Astrocyte of the cerebellum (primary cell): ENCODE measurements around the gene ZNF366.

Source experiments
- DNase-seq: peaks from one replicate; pipeline ENCODE4 v3.0.0-alpha.2; 2011; ENCODE audit warnings: low read depth
- H3K4me3 ChIP-seq: 2 replicates; pipeline ENCODE4 v1.5.1; 2011; ENCODE audit warnings: mild to moderate bottlenecking, low read depth, low read length, moderate library complexity
- CTCF ChIP-seq: IDR thresholded peaks from 2 replicates; pipeline ENCODE4 v1.5.1; 2012; ENCODE audit warnings: low read length, low read depth, moderate library complexity, mild to moderate bottlenecking; ENCODE audit errors: missing control alignments
- in situ Hi-C: cut with HindIII; loops from 2 replicates; pipeline ENCODE4 v1.10.0; 2017; ENCODE audit warnings: low sequenced_read_pairs

Gene ZNF366

GRCh38 chr5:72508241-72509170 is 1.3 kb upstream of the ZNF366 start:
- in situ Hi-C loops = no loop called here
- no peak overlapping the region for H3K4me3 ChIP-seq
- no peak for TF ChIP-seq CTCF
- no peak for DNase-seq

GRCh38 chr5:72507907-72508238 is 663 bp upstream of the ZNF366 start:
- no peak for DNase-seq
- no peak overlapping the region for H3K4me3 ChIP-seq
- TF ChIP-seq CTCF = no peak

GRCh38 chr5:72506158-72506549 is 1.1 kb downstream of the ZNF366 start:
- DNase-seq = no peak
- H3K4me3 ChIP-seq = no peak overlapping the region
- TF ChIP-seq CTCF = no peak
- in situ Hi-C loops = no loop called here

More at GRCh38 chr5:72507907-72508238, 663 bp upstream of the ZNF366 start:
- in situ Hi-C loops = no loop called here

GRCh38 chr5:72505539-72506157 is 1.6 kb downstream of the ZNF366 start:
- TF ChIP-seq CTCF = no peak
- in situ Hi-C loops = no loop called here
- no peak overlapping the region for H3K4me3 ChIP-seq
- no peak for DNase-seq

- in situ Hi-C loops = no loop called here
- DNase-seq = no peak
- no peak overlapping the region for H3K4me3 ChIP-seq
- no peak for TF ChIP-seq CTCF
Observed at GRCh38 chr5:72505016-72505415, 2.2 kb downstream of the ZNF366 start.

GRCh38 chr5:72503888-72504491 is 3.2 kb downstream of the ZNF366 start:
- H3K4me3 ChIP-seq = no peak overlapping the region
- TF ChIP-seq CTCF = no peak
- DNase-seq = no peak
- in situ Hi-C loops = no loop called here
